Measurements from ENCODE around the gene MAP4K2.
"Not testable (repeated sequence)": the region's sequence is repeated elsewhere in the genome, so short reads cannot be mapped to it uniquely, and the experiment has no call there.

GRCh38 chr11:64845776-64846129, 42.7 kb upstream of the MAP4K2 start:
- TF ChIP-seq POLR2AphosphoS5, CTCF, POLR2A, EP300 (IDR thresholded peaks at IDR 0.05): not testable (repeated sequence)

Data from stomach (tissue), 4 donors.